GM12872 (cell line): ENCODE measurements around the gene WFDC1.

Source experiments
- TF ChIP-seq, protein P1 (sequence below): IDR thresholded peaks from 3 replicates; pipeline ENCODE4 v1.5.1; 2011; ENCODE audit warnings: low read depth, mild to moderate bottlenecking, low read length, moderate library complexity; ENCODE audit not compliant: insufficient read depth

WFDC1 gene

GRCh38 chr16:84266451-84266850 is 28.2 kb upstream of the WFDC1 start:
- TF ChIP-seq, protein P1, sequence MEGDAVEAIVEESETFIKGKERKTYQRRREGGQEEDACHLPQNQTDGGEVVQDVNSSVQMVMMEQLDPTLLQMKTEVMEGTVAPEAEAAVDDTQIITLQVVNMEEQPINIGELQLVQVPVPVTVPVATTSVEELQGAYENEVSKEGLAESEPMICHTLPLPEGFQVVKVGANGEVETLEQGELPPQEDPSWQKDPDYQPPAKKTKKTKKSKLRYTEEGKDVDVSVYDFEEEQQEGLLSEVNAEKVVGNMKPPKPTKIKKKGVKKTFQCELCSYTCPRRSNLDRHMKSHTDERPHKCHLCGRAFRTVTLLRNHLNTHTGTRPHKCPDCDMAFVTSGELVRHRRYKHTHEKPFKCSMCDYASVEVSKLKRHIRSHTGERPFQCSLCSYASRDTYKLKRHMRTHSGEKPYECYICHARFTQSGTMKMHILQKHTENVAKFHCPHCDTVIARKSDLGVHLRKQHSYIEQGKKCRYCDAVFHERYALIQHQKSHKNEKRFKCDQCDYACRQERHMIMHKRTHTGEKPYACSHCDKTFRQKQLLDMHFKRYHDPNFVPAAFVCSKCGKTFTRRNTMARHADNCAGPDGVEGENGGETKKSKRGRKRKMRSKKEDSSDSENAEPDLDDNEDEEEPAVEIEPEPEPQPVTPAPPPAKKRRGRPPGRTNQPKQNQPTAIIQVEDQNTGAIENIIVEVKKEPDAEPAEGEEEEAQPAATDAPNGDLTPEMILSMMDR, result no peak

- TF ChIP-seq, protein P1, result no peak
These were observed 27.3 kb upstream of the WFDC1 start for GRCh38 chr16:84267380-84267779.

DNA sequence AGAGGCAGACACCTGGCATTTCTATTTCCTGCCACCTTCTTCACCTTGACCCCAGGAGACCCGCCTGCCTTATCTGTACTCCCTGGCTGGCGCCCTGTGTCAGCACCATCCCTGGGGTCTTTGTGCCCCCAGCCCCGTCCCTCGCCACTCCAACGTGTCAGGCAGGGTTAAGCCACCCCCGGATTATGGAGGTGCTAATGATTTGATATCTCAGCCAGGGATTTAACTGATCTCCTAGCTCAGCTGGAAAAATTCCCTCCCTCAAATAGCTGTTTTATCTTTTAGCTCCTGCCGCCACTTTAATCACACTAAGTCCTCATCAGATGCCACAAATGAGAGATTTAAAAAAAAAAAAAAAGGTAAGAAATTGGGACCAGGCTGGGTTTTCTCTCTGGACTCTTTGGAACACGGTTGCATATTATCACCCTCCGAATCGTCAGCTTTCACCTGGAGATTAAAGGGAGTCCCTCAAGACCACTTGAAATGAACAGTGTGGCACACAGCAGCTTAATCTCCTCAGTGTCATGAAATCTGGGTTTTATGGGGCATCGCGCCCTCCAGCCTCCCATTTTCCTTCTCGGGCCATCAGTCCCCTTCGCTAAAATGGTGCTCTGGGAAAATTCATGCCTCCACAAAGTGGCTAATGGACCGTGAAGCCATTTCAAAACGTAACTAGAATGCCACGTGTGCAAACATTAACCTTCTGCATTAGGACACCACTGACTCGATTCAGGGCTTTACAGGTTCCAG is 26.2 kb upstream of the WFDC1 start:
- TF ChIP-seq, protein P1, result no peak

DNA sequence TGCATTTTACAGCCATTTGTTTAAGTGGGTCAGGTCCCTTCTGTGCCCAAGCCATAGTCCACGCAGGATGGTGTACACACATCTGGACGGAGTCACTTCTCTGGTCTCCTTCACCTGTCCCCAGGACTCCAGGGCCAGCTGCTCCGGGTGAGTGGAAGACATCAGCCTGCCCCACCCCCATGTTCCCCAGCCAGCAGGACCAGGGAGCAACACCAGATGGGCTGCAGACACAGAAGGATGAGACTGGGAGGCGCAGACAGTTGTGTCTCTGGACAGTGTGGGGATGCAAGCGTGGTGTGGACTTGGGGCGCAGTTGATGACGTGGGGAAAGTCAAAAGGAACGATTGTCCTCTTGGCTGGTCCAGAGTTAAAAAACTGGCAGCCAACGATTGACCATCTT is 24.6 kb upstream of the WFDC1 start:
- TF ChIP-seq, protein P1, result no peak

DNA sequence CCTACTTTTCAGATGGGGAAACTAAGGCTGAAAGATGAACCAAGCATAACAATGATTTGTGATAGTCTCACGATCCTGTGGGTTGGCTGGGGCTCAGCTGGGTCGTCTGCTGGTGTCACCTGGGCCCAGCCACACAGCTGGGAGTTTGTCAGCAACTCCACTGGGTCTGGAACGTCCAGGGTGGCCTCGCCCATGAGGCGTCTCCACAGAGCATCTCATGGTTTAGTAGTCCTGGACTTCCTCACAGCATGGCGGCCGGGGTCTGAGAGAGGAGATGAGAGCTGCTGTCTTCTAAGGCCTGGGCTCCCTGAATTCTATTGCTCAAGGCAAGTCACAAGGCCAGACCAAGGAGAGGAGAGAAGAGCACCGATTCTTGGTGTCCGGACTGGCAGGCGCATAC is 24.1 kb upstream of the WFDC1 start:
- TF ChIP-seq, protein P1, result no peak

DNA sequence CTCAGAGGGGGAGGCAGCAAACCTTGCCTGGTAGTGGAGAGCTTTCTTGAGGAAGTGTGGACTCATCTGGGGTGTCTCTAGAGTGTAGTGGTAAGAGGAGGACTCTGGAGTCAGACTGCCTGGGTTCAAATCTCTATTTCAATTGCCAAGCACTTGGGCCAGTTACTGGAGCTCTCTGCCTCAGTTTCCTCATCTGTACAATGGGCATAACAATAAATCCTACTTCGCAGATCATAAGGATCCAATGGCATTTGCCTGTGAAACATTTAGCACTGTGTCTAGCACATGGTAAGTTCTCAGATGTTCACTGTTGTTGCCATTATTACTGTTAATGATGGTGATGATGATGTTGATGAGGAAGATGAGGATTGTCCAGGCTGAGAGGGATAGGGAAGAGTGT is 23.6 kb upstream of the WFDC1 start:
- TF ChIP-seq, protein P1, result no peak

- TF ChIP-seq, protein P1, result no peak
These were observed 22.8 kb upstream of the WFDC1 start for GRCh38 chr16:84271866-84272265.
